SK-N-SH (cell line): ENCODE data around the gene RAG2. TPM values are rescaled to one million over a fixed set of nuclear protein-coding genes. Genes with fewer than 3 reads are reported as not detected.

ENCODE experiments used
- CTCF ChIA-PET: fragments of 300-600, 350-600 bp; formaldehyde crosslinking; extraction: SDS; loops from one replicate; lab custom pipeline; 2021; lab: Yijun Ruan, JAX
- POLR2A ChIA-PET: fragments of 350-600 bp; sonication (Branson Sonifier 250); formaldehyde crosslinking; extraction: SDS; loops from one replicate; lab custom pipeline; 2020; ENCODE audit warnings: antibody characterized with exemption, inconsistent platforms; lab: Yijun Ruan, JAX
- DNase-seq: peaks from one replicate; pipeline ENCODE4 v3.0.0; 2012
- H2AFZ ChIP-seq: fragments of 200-600 bp; sonication (generic); 2 replicates; pipeline ENCODE4 v1.8.1; 2016; ENCODE audit warnings: antibody characterized with exemption, mild to moderate bottlenecking, low read depth
- H3F3A ChIP-seq: fragments of 200-600 bp; sonication (generic); replicated peaks from 2 replicates; pipeline ENCODE3; 2016; ENCODE audit warnings: antibody characterized with exemption, mild to moderate bottlenecking; ENCODE audit not compliant: insufficient read depth
- H3K27ac ChIP-seq, 2 experiments: fragments of 200-500 bp in 1 of 2; fragments of 200-600 bp in 1 of 2; sonication (Bioruptor generic) in 1 of 2; sonication (generic), shearing (Covaris generic) in 1 of 2; 2 replicates each; pipeline versions ENCODE4 v1.5.1 to v1.6.1; 2014 to 2016; ENCODE audit warnings: low read depth in 2 of 2, inconsistent platforms in 1 of 2, low read length in 1 of 2, mild to moderate bottlenecking in 1 of 2, mixed read lengths in 1 of 2
- H3K27me3 ChIP-seq: fragments of 200-600 bp; sonication (generic), shearing (Covaris generic); 2 replicates; pipeline ENCODE4 v1.6.1; 2016; ENCODE audit warnings: mixed run types; ENCODE audit not compliant: insufficient read depth
- H3K36me3 ChIP-seq, 2 experiments: fragments of 200-500 bp in 1 of 2; fragments of 200-600 bp in 1 of 2; sonication (Bioruptor generic) in 1 of 2; sonication (generic) in 1 of 2; replicated peaks in 1 of 2; 2 replicates each; pipeline versions ENCODE3 to v1.5.1; 2014 to 2016; ENCODE audit warnings: low read length in 1 of 2, mild to moderate bottlenecking in 1 of 2; ENCODE audit not compliant: insufficient read depth in 2 of 2, control insufficient read depth in 1 of 2
- H3K4me1 ChIP-seq, 2 experiments: fragments of 200-500 bp in 1 of 2; fragments of 200-600 bp in 1 of 2; sonication (Bioruptor generic) in 1 of 2; sonication (generic), shearing (Covaris generic) in 1 of 2; 2 replicates each; pipeline versions ENCODE4 v1.5.1 to v1.6.1; 2014 to 2016; ENCODE audit warnings: low read depth in 1 of 2, low read length in 1 of 2, mixed run types in 1 of 2; ENCODE audit not compliant: insufficient read depth in 2 of 2, control insufficient read depth in 1 of 2
- H3K4me2 ChIP-seq: fragments of 200-600 bp; sonication (generic), shearing (Covaris generic); 2 replicates; pipeline ENCODE4 v1.6.1; 2017; ENCODE audit warnings: mixed run types
- H3K4me3 ChIP-seq, 2 experiments: fragments of 200-500 bp in 1 of 2; fragments of 200-600 bp in 1 of 2; sonication (Bioruptor generic) in 1 of 2; sonication (generic), shearing (Covaris generic) in 1 of 2; 2 replicates each; pipeline versions ENCODE4 v1.5.1 to v1.8.1; 2014 to 2016; ENCODE audit warnings: low read depth in 2 of 2, inconsistent platforms in 1 of 2, low read length in 1 of 2, mild to moderate bottlenecking in 1 of 2, mixed read lengths in 1 of 2, moderate library complexity in 1 of 2
- H3K79me2 ChIP-seq: fragments of 200-600 bp; sonication (generic); 2 replicates; pipeline ENCODE4 v1.8.1; 2017; ENCODE audit warnings: mild to moderate bottlenecking; ENCODE audit not compliant: insufficient read depth
- H3K9ac ChIP-seq: fragments of 200-600 bp; sonication (generic); 2 replicates; pipeline ENCODE4 v1.6.1; 2017; ENCODE audit warnings: mixed run types
- H3K9me2 ChIP-seq: fragments of 200-600 bp; sonication (generic); 2 replicates; pipeline ENCODE4 v1.6.1; 2017; ENCODE audit warnings: mixed run types
- H3K9me3 ChIP-seq: fragments of 200-600 bp; sonication (generic); 2 replicates; pipeline ENCODE4 v1.6.1; 2017; ENCODE audit warnings: mixed run types, mild to moderate bottlenecking, moderate library complexity
- H4K20me1 ChIP-seq: fragments of 200-600 bp; sonication (generic); 2 replicates; pipeline ENCODE4 v1.6.1; 2017; ENCODE audit warnings: mild to moderate bottlenecking, mixed run types; ENCODE audit not compliant: insufficient read depth
- EP300 ChIP-seq, 2 experiments: IDR thresholded peaks; 2 replicates each; pipeline versions ENCODE4 v1.4.0 to v1.6.1; 2012; ENCODE audit warnings: borderline replicate concordance in 1 of 2, low read depth in 1 of 2, low read length in 1 of 2
- FOSL2 ChIP-seq: IDR thresholded peaks from 2 replicates; pipeline ENCODE4 v1.4.0; 2012; ENCODE audit warnings: low read depth, mild to moderate bottlenecking, moderate library complexity, borderline replicate concordance
- FOXJ3 ChIP-seq: sonication (generic); formaldehyde crosslinking; IDR thresholded peaks from 2 replicates; pipeline ENCODE4 v1.5.1; 2020; ENCODE audit warnings: mild to moderate bottlenecking, missing genetic modification reagents
- GABPA ChIP-seq: IDR thresholded peaks from 2 replicates; pipeline ENCODE4 v1.4.0; 2012; ENCODE audit warnings: low read depth, mild to moderate bottlenecking
- GATA2 ChIP-seq: sonication (generic); formaldehyde crosslinking; IDR thresholded peaks from 2 replicates; pipeline ENCODE4 v1.5.0; 2020; ENCODE audit warnings: mild to moderate bottlenecking, missing genetic modification reagents
- MXI1 ChIP-seq: IDR thresholded peaks from 2 replicates; pipeline ENCODE4 v1.6.1; 2012; ENCODE audit warnings: mild to moderate bottlenecking, low read depth, low read length, improper control_type of control experiment
- RAD21 ChIP-seq: IDR thresholded peaks from 2 replicates; pipeline ENCODE4 v1.6.1; 2012; ENCODE audit warnings: mild to moderate bottlenecking, low read length
- RFX5 ChIP-seq: IDR thresholded peaks from 2 replicates; pipeline ENCODE4 v1.6.1; 2012; ENCODE audit warnings: mild to moderate bottlenecking, improper control_type of control experiment, low read length
- SIN3A ChIP-seq: IDR thresholded peaks from 2 replicates; pipeline ENCODE4 v1.6.1; 2012; ENCODE audit warnings: low read depth, mild to moderate bottlenecking, low read length, moderate library complexity, borderline replicate concordance
- SMC3 ChIP-seq: IDR thresholded peaks from 2 replicates; pipeline ENCODE4 v1.6.1; 2012; ENCODE audit warnings: low read depth, low read length, improper control_type of control experiment
- TCF12 ChIP-seq: IDR thresholded peaks from 2 replicates; pipeline ENCODE4 v1.4.0; 2012
- WGBS: methylation state at CpG from one replicate; pipeline ENCODE4 v1.1.6; 2017; ENCODE audit warnings: low lambda C conversion rate; 5-methylcytosine and 5-hydroxymethylcytosine counted together
- polyA plus RNA-seq, 3 experiments: library from polyadenylated mRNA; depleted of rRNA; stranded (reverse); fragments of >200 nt; gene quantifications; 2 replicates each; pipeline ENCODE4 v1.2.3, GENCODE V29; 2012
- TF ChIP-seq, protein P1 (sequence below): IDR thresholded peaks from 2 replicates; pipeline ENCODE4 v1.4.0; 2012; ENCODE audit warnings: low read depth, borderline replicate concordance
- TF ChIP-seq, protein P2 (sequence below): fragments of 150-350 bp; IDR thresholded peaks from 2 replicates; pipeline ENCODE4 v1.6.1; 2017; ENCODE audit warnings: antibody characterized with exemption, low read length, low read depth, borderline replicate concordance
- TF ChIP-seq, protein P3 (sequence below): fragments of 200-600 bp; sonication (generic); IDR thresholded peaks from 2 replicates; pipeline ENCODE4 v1.6.1; 2017; ENCODE audit warnings: antibody characterized with exemption, mild to moderate bottlenecking, moderate library complexity

Gene RAG2
- polyA plus RNA-seq, 1 of the 3 experiments (the other 2 are of a cell fraction), result 0.15 TPM

DNA sequence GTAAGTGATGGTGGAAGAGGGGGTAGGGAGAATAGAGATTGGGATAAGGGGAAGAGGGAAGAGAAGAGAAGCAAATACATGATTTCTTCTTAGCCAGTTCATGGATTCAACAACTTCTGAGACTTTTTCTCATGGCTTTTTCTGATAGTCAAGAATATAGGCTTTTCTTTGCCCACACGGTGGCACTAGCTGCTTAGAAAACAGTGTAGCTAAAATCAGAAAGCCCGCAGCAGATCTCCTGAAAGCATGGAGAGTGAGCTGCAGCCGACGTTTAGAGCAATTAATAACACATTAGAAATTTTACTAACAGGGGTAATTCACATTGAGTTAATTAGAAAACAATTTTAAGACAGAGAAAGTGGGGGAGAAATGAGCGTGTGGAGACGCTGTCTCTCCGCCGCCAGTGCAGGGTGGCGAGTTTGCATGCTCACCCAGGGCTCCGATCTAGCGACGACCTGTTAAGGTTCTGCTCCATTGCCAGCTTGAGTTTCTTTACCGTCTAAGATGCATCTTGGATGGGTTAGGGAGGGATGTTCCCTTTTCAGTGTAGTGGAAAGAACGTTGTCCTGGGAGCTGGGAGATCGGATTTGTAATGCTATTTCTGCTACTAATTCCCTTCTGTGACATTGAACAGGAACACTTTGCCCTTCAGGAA is 33.5 kb downstream of the RAG2 start:
- H3K79me2 ChIP-seq, result no peaks in the 10 kb centered on the region
- peak overlapping the region; percentile 48 to 67 for H3K4me3 ChIP-seq
- H3K4me1 ChIP-seq, result peaks cover 0 to 27% of the 10 kb centered on the region in 2 experiments; a peak in 2 of 4 replicates
- peak overlapping the region; percentile 77 for H2AFZ ChIP-seq
- no peaks in the 10 kb centered on the region for H3K9me2 ChIP-seq
- DNase-seq, result peak; percentile 70
- peak overlapping the region in 1 of 2 experiments; percentile 100; a peak in 2 of 4 replicates for H3K27ac ChIP-seq
- POLR2A ChIA-PET, result interaction anchor here (0.7 to 2.7 kb wide), 14 partner anchors 11 to 182 kb away, joined by 3 to 43 read pairs (median 5); partner anchors contain the start of gene TRAF6
- no peaks in the 10 kb centered on the region for H3K27me3 ChIP-seq
- H4K20me1 ChIP-seq, result no peaks in the 10 kb centered on the region
- TF ChIP-seq FOSL2 (no peak), EP300 (IDR thresholded peaks at IDR 0.05; ENCODE audit: borderline replicate concordance in 1 of 2, low read depth in 1 of 2, low read length in 1 of 2) (no peak), GABPA (no peak), RFX5 (no peak), GATA2 (CRISPR knock-in tag) (no peak), TCF12 (no peak), SMC3 (peak; percentile 84), FOXJ3 (CRISPR knock-in tag) (no peak), SIN3A (no peak), RAD21 (peak; percentile 93), MXI1 (peak; percentile 61; the same call in 1 of the 2 replicates)
- TF ChIP-seq, protein P1, sequence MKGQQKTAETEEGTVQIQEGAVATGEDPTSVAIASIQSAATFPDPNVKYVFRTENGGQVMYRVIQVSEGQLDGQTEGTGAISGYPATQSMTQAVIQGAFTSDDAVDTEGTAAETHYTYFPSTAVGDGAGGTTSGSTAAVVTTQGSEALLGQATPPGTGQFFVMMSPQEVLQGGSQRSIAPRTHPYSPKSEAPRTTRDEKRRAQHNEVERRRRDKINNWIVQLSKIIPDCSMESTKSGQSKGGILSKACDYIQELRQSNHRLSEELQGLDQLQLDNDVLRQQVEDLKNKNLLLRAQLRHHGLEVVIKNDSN, result no peak
- TF ChIP-seq, protein P2, sequence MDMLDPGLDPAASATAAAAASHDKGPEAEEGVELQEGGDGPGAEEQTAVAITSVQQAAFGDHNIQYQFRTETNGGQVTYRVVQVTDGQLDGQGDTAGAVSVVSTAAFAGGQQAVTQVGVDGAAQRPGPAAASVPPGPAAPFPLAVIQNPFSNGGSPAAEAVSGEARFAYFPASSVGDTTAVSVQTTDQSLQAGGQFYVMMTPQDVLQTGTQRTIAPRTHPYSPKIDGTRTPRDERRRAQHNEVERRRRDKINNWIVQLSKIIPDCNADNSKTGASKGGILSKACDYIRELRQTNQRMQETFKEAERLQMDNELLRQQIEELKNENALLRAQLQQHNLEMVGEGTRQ, result no peak
- TF ChIP-seq, protein P3, sequence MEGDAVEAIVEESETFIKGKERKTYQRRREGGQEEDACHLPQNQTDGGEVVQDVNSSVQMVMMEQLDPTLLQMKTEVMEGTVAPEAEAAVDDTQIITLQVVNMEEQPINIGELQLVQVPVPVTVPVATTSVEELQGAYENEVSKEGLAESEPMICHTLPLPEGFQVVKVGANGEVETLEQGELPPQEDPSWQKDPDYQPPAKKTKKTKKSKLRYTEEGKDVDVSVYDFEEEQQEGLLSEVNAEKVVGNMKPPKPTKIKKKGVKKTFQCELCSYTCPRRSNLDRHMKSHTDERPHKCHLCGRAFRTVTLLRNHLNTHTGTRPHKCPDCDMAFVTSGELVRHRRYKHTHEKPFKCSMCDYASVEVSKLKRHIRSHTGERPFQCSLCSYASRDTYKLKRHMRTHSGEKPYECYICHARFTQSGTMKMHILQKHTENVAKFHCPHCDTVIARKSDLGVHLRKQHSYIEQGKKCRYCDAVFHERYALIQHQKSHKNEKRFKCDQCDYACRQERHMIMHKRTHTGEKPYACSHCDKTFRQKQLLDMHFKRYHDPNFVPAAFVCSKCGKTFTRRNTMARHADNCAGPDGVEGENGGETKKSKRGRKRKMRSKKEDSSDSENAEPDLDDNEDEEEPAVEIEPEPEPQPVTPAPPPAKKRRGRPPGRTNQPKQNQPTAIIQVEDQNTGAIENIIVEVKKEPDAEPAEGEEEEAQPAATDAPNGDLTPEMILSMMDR, result peak; percentile 91
- TF ChIP-seq, all 33 proteins: peak for 4
- CTCF ChIA-PET, result interaction anchor here (0.6 to 8.2 kb wide), 63 partner anchors 12 to 533 kb away, joined by 3 to 199 read pairs (median 5); partner anchors contain the start of genes IFTAP, RAG2 and TRAF6
- 3% methylated on average over 15 of the region's 15 CpGs for whole genome bisulfite sequencing
- H3K36me3 ChIP-seq, result no peaks in the 10 kb centered on the region
- H3K4me2 ChIP-seq, result peak overlapping the region; percentile 74
- 0 out of 2 replicates have a peak overlapping the region, but pooled peaks have one; percentile 24 for H3K9ac ChIP-seq
- no peaks in the 10 kb centered on the region for H3K9me3 ChIP-seq
- H3F3A ChIP-seq, result no peaks in the 10 kb centered on the region
